ENCODE measurements around the gene NMUR1. TPM values are rescaled to one million over a fixed set of nuclear protein-coding genes. Genes with fewer than 3 reads are reported as not detected.
"Not testable (repeated sequence)": the region's sequence is repeated elsewhere in the genome, so short reads cannot be mapped to it uniquely, and the experiment has no call there.

The NMUR1 gene
- total and polyA plus RNA-seq, 3 donors from 2014 or later, result 2.7 to 3.7 (median 3.2) TPM

DNA sequence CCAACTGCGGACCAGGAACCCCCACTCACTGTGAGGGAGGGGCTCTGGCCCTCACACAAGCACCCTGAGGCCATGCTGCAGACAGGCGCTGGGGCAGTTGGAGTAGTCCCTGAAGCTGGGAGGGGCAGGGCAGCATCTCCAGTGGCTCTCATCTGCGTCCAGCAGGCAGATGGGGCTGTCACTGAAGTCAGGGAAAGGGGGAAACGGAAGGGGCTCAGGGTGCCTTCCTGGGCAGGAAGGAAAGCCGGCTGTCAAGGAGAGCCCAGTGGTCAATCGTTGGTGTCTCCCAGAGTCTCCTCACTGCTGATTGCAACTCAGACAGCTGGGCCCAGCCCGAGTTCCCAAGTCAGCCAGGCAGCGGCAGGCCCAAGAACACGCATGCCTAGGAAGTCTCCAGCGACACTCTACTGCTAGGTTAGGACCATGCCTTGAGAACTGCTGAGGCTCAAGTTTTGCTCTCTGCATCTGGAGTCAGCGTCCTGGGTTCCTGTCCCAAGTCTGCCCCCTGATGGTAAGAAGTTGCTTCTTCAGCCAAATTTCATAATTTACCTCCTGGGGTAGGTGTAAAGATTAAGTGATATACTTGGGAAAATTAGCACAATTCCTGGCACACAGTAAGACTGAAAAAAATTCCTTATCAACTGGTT is 27.4 kb upstream of the NMUR1 start:
- WGBS, 2 donors, result 42 to 50% methylated on average over 11 of the region's 11 CpGs
- TF ChIP-seq, protein P1, sequence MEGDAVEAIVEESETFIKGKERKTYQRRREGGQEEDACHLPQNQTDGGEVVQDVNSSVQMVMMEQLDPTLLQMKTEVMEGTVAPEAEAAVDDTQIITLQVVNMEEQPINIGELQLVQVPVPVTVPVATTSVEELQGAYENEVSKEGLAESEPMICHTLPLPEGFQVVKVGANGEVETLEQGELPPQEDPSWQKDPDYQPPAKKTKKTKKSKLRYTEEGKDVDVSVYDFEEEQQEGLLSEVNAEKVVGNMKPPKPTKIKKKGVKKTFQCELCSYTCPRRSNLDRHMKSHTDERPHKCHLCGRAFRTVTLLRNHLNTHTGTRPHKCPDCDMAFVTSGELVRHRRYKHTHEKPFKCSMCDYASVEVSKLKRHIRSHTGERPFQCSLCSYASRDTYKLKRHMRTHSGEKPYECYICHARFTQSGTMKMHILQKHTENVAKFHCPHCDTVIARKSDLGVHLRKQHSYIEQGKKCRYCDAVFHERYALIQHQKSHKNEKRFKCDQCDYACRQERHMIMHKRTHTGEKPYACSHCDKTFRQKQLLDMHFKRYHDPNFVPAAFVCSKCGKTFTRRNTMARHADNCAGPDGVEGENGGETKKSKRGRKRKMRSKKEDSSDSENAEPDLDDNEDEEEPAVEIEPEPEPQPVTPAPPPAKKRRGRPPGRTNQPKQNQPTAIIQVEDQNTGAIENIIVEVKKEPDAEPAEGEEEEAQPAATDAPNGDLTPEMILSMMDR (IDR thresholded peaks at IDR 0.05), result peak; percentile 74 to 85 (median 79)
- TF ChIP-seq POLR2A (IDR thresholded peaks at IDR 0.05), result no peak
- Histone ChIP-seq H3K4me3 (no peak overlapping the region), H3K27me3 (no peaks in the 10 kb centered on the region), H3K36me3 (ENCODE audit: low read depth, missing control alignments) (no peaks in the 10 kb centered on the region), H3K4me1 (peaks cover 17% of the 10 kb centered on the region), H3K9me3 (no peaks in the 10 kb centered on the region), H3K27ac (peak overlapping the region; percentile 74 to 83)
- DNase-seq, result peak; percentile 87
- intact Hi-C loops (cut with DNase I; ENCODE audit: low total_unique reads), result no loop called here

DNA sequence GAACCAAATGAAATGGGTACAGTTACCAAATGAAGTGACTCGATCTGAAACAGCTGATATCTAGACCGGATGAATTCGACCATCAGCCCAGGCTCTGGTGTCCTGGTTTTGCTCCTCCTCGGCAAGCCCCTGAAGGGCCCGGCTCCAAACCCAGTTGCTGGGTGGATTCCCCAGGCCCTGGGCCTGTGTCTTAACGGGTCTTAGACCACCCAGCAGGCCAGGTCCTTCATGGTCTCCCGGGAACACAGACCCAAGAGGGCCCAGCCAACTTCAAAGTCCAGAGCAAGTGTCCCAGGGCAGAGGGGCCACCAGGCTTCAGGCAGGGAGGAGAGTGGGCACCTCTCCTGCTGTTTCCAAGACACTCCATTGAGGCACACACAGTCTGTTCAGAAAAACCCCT is 26.7 kb upstream of the NMUR1 start:
- no peak for TF ChIP-seq POLR2A (IDR thresholded peaks at IDR 0.05)
- TF ChIP-seq, protein P1 (IDR thresholded peaks at IDR 0.05), result no peak
- DNase-seq, result no peak
- peak overlapping the region; percentile 74 to 83 for H3K27ac ChIP-seq
- H3K4me1 ChIP-seq, result peaks cover 17% of the 10 kb centered on the region
- H3K4me3 ChIP-seq, result no peak overlapping the region
- H3K9me3 ChIP-seq, result no peaks in the 10 kb centered on the region
- no peaks in the 10 kb centered on the region for H3K27me3 ChIP-seq
- WGBS, 2 donors, result 72 to 74% methylated on average over 7 of the region's 7 CpGs
- intact Hi-C loops (cut with DNase I; ENCODE audit: low total_unique reads), result no loop called here
- no peaks in the 10 kb centered on the region for H3K36me3 ChIP-seq (ENCODE audit: low read depth, missing control alignments)

DNA sequence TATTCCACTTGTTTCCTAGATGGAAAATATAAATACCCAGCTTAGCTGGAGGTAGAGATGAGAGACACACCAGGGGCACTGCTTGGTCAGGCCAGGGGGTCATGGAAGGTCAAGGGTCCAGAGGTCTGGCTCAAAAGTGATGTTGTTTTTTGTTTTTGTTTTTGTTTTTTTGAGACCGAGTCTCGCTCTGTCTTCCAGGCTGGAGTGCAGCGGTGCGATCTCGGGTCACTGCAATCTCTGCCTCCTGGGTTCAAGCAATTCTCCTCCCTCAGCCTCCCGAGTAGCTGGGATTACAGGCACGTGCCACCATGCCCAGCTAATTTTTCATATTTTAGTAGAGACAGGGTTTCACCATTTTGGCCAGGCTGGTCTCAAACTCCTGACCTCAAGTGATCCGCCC is 26.3 kb upstream of the NMUR1 start:
- not testable (repeated sequence) for H3K9me3 ChIP-seq, DNase-seq

DNA sequence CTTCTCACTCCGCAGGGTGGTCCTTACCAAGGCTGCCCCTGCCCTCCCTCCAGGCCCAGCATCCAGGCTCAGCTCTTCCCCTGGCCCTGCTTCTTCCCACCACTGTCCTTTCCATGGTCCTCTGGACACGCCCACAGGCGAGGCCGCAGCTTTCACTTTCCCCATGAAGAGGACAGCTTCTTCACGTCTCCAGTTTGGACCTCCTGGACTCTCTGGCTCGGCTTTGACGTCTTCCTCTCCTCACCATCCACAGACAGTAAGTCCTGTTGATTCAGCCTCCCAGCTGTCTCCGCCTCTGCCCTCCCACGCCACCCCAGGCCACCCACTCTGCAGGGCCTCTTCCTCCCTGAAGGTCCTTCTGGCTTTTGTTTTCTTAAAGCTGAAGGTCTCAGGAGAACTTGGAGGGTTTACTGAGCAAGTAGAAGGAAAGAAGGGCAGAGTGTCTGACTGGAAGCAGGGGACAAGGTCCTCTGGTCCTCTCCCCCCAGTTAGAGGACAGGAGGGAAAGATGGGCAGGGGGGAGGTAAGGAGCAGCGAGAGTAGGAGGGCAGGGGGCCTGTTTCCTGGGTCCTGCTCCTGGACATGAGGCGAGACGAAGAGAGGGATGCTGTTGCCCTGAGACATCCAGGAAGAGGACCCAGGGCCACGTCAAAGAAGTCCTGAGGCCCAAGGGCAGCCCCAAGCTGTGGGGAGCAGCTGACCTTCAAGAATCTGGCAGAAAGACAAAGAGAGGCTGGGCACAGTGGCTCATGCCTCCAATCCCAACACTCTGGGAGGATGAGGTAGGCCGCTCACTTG is 24.7 kb upstream of the NMUR1 start:
- intact Hi-C loops (cut with DNase I; ENCODE audit: low total_unique reads), result no loop called here

More for the DNA sequence above, 26.3 kb upstream of the NMUR1 start:
- WGBS, 2 donors, result 74 to 85% methylated on average over 8 of the region's 8 CpGs
- H3K27me3 ChIP-seq; H3K36me3 ChIP-seq (ENCODE audit: low read depth, missing control alignments); H3K4me3 ChIP-seq; intact Hi-C loops (cut with DNase I; ENCODE audit: low total_unique reads): not testable (repeated sequence)
- Histone ChIP-seq H3K27ac (peak overlapping the region; percentile 74 to 83), H3K4me1 (peaks cover 17% of the 10 kb centered on the region)

DNA sequence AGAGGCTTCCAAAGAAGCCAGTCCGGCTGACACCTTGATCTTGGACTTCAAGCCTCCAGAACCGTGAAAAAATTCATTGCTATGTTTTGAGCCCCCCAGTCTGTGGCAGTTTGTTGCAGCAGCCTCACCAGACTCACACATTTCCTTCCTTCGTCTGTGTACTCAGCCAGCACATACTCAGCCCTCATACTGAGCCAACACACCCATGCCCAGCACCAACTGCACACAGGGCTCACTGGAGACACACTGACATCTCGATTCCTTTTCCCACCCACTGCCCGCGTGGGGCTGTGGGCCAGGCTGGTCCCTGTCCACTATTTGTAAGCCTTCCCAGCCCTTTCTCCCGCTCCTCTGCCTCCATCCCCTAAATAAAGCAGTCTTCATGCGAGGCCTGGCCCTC is 24.1 kb upstream of the NMUR1 start:
- intact Hi-C loops (cut with DNase I; ENCODE audit: low total_unique reads), result no loop called here
- Histone ChIP-seq H3K9me3 (no peaks in the 10 kb centered on the region), H3K4me3 (no peak overlapping the region), H3K36me3 (ENCODE audit: low read depth, missing control alignments) (no peaks in the 10 kb centered on the region), H3K27ac (peak overlapping the region; percentile 79 to 83), H3K4me1 (peaks cover 17% of the 10 kb centered on the region), H3K27me3 (no peaks in the 10 kb centered on the region)
- WGBS, 2 donors, result 43 to 51% methylated on average over 8 of the region's 8 CpGs
- DNase-seq, result no peak
- TF ChIP-seq POLR2A (IDR thresholded peaks at IDR 0.05), result no peak
- TF ChIP-seq, protein P1 (IDR thresholded peaks at IDR 0.05), result no peak

More for the DNA sequence above, 24.7 kb upstream of the NMUR1 start:
- TF ChIP-seq, protein P1 (IDR thresholded peaks at IDR 0.05), result no peak
- no peak for TF ChIP-seq POLR2A (IDR thresholded peaks at IDR 0.05)
- H3K36me3 ChIP-seq (ENCODE audit: low read depth, missing control alignments), result no peaks in the 10 kb centered on the region
- no peaks in the 10 kb centered on the region for H3K27me3 ChIP-seq
- H3K4me1 ChIP-seq, result peaks cover 17% of the 10 kb centered on the region
- WGBS, 2 donors, result 42 to 48% methylated on average over 14 of the region's 14 CpGs
- H3K27ac ChIP-seq, result peak overlapping the region; percentile 79 to 83
- no peaks in the 10 kb centered on the region for H3K9me3 ChIP-seq
- H3K4me3 ChIP-seq, result no peak overlapping the region
- peak; percentile 83 for DNase-seq

All from testis (tissue), 3 donors.